ENCODE measurements around the gene WFIKKN1. TPM values are rescaled to one million over a fixed set of nuclear protein-coding genes. Genes with fewer than 3 reads are reported as not detected.

Gene WFIKKN1
- total and polyA plus RNA-seq, 2 of the 13 experiments (the other 11 are each of a cell fraction or from before 2014, with no cell fraction given) = 1.7 to 4.9 TPM

- no peak for TF ChIP-seq ZNF276 (CRISPR knock-in tag; IDR thresholded peaks at IDR 0.05; ENCODE audit: low read depth)
- no peak for TF ChIP-seq ZFAT (CRISPR knock-in tag; conservative IDR thresholded peaks at IDR 0.05)
- TF ChIP-seq ZSCAN30 (CRISPR knock-in tag; IDR thresholded peaks at IDR 0.05) = no peak; the same call in 1 of the 2 replicates
- TF ChIP-seq MATR3 (CRISPR knock-in tag; IDR thresholded peaks at IDR 0.05) = no peak
- TF ChIP-seq SMC3 (IDR thresholded peaks at IDR 0.05; ENCODE audit: low read length) = no peak
- 0 out of 2 replicates have a peak, but pooled peaks have one; percentile 17 for TF ChIP-seq TOPORS (CRISPR knock-in tag; IDR thresholded peaks at IDR 0.05)
- 0 out of 2 replicates have a peak, but pooled peaks have one; percentile 7 for TF ChIP-seq ZNF543 (CRISPR knock-in tag; IDR thresholded peaks at IDR 0.05)
- no peak for TF ChIP-seq EZH2 (conservative IDR thresholded peaks at IDR 0.05; ENCODE audit: low read depth, low read length)
- no peak for TF ChIP-seq ZNF569 (CRISPR knock-in tag; IDR thresholded peaks at IDR 0.05; ENCODE audit: borderline replicate concordance)
- TF ChIP-seq ZNF142 (CRISPR knock-in tag; IDR thresholded peaks at IDR 0.05) = no peak
- no peak for TF ChIP-seq SOX13 (IDR thresholded peaks at IDR 0.05)
- peak in 1 of 2 experiments; percentile 30; a peak in 1 of 4 replicates for TF ChIP-seq SOX13 (CRISPR knock-in tag; conservative IDR thresholded peaks at IDR 0.05 in 1 of 2, IDR thresholded peaks at IDR 0.05 in 1 of 2)
- no peak for TF ChIP-seq ZEB1 (IDR thresholded peaks at IDR 0.05; ENCODE audit: insufficient replicate concordance, low read depth)
- no peak for TF ChIP-seq ZNF703 (CRISPR knock-in tag; IDR thresholded peaks at IDR 0.05; ENCODE audit: borderline replicate concordance)
- no peak for TF ChIP-seq ZNF773 (CRISPR knock-in tag; IDR thresholded peaks at IDR 0.05; ENCODE audit: borderline replicate concordance)
Measured at GRCh38 chr16:641326-642188, 10.8 kb downstream of the WFIKKN1 start, which contains the start of gene MCRIP2 (continued).
